Astrocyte (in vitro differentiated cells and primary cell): Measurements from ENCODE around the gene C19orf44. TPM values are rescaled to one million over a fixed set of nuclear protein-coding genes. Genes with fewer than 3 reads are reported as not detected.

Experiments used
- DNase-seq: peaks from one replicate; pipeline ENCODE4 v3.0.0-alpha.2; 2010; ENCODE audit warnings: low read depth
- FAIRE-seq: peaks from 2 replicates; lab custom pipeline; 2011; peaks lifted over from hg19 to GRCh38; lab: Jason Lieb, UNC
- H2AFZ ChIP-seq: 2 replicates; pipeline ENCODE4 v1.6.0; 2012; ENCODE audit warnings: low read depth, low read length, inconsistent platforms
- H3K27ac ChIP-seq: 2 replicates; pipeline ENCODE4 v1.5.1; 2011; ENCODE audit warnings: low read depth, low read length, inconsistent platforms
- H3K27me3 ChIP-seq: 2 replicates; pipeline ENCODE4 v1.6.0; 2011; ENCODE audit warnings: low read length, inconsistent platforms; ENCODE audit not compliant: insufficient read depth
- H3K36me3 ChIP-seq: 2 replicates; pipeline ENCODE4 v1.5.1; 2011; ENCODE audit warnings: low read length, inconsistent platforms; ENCODE audit not compliant: insufficient read depth
- H3K4me1 ChIP-seq: 2 replicates; pipeline ENCODE4 v1.5.1; 2011; ENCODE audit warnings: low read length, inconsistent platforms; ENCODE audit not compliant: insufficient read depth
- H3K4me2 ChIP-seq: 2 replicates; pipeline ENCODE4 v1.6.0; 2012; ENCODE audit warnings: low read length, inconsistent platforms
- H3K4me3 ChIP-seq: 2 replicates; pipeline ENCODE4 v1.5.1; 2011; ENCODE audit warnings: low read depth, mild to moderate bottlenecking, low read length, inconsistent platforms; ENCODE audit not compliant: insufficient read depth
- H3K79me2 ChIP-seq: 2 replicates; pipeline ENCODE4 v1.6.0; 2012; ENCODE audit warnings: mild to moderate bottlenecking, low read length, inconsistent platforms; ENCODE audit not compliant: insufficient read depth
- H3K9ac ChIP-seq: 2 replicates; pipeline ENCODE4 v1.6.0; 2012; ENCODE audit warnings: mild to moderate bottlenecking, low read length, inconsistent platforms
- H3K9me3 ChIP-seq: 2 replicates; pipeline ENCODE4 v1.5.1; 2012; ENCODE audit warnings: low read depth, mild to moderate bottlenecking, low read length, inconsistent platforms; ENCODE audit not compliant: insufficient read depth
- H4K20me1 ChIP-seq: 2 replicates; pipeline ENCODE4 v1.6.0; 2012; ENCODE audit warnings: low read length, inconsistent platforms; ENCODE audit not compliant: insufficient read depth
- H3K27ac Mint-ChIP-seq: one replicate; pipeline ENCODE4 v1.8.0; 2021; ENCODE audit warnings: mild to moderate bottlenecking, mixed read lengths; ENCODE audit not compliant: unreplicated experiment
- H3K27me3 Mint-ChIP-seq: one replicate; pipeline ENCODE4 v1.8.0; 2021; ENCODE audit warnings: low read depth, mixed read lengths; ENCODE audit not compliant: unreplicated experiment
- H3K36me3 Mint-ChIP-seq: one replicate; pipeline ENCODE4 v1.8.0; 2021; ENCODE audit warnings: low read depth, mixed read lengths; ENCODE audit not compliant: unreplicated experiment
- H3K4me1 Mint-ChIP-seq: one replicate; pipeline ENCODE4 v1.8.0; 2021; ENCODE audit warnings: low read depth, mixed read lengths; ENCODE audit not compliant: unreplicated experiment
- H3K4me3 Mint-ChIP-seq: one replicate; pipeline ENCODE4 v1.8.0; 2021; ENCODE audit warnings: mild to moderate bottlenecking, moderate library complexity, mixed read lengths; ENCODE audit not compliant: unreplicated experiment
- H3K9me3 Mint-ChIP-seq: one replicate; pipeline ENCODE4 v1.8.0; 2021; ENCODE audit warnings: mild to moderate bottlenecking, mixed read lengths; ENCODE audit not compliant: unreplicated experiment
- EZH2 ChIP-seq: IDR thresholded peaks from 2 replicates; pipeline ENCODE4 v1.6.1; 2012; ENCODE audit warnings: mild to moderate bottlenecking, low read length, inconsistent platforms; ENCODE audit not compliant: insufficient read depth
- total RNA-seq: library from RNA; stranded (reverse); gene quantifications from 2 replicates; pipeline ENCODE4 v1.2.1, GENCODE V29; 2021
- TF ChIP-seq, protein P1 (sequence below): IDR thresholded peaks from 2 replicates; pipeline ENCODE4 v1.5.1; 2011; ENCODE audit warnings: low read depth, mild to moderate bottlenecking, inconsistent platforms, low read length, moderate library complexity; ENCODE audit not compliant: insufficient read depth

C19orf44 gene
- total RNA-seq, 1 donor from 2014 or later = 5.0 TPM

DNA sequence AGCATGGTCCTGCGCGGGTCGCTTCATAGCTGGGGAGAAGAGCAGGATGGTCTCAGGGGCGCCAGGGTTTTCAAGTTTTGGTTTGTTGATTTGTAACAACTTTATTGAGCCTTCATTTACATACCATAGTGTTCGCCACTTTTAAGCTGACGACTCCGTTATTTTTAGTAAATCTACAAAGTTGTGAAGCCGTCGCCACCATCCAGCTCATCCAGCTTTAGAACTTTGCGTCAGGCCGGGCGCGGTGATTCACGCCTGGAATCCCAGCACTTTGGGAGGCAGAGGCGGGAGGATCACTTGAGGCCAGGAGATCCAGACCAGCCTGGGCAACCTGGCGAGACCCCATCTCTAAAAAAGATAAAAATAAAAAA, 404 bp downstream of the C19orf44 start:
- H3K27me3 Mint-ChIP-seq = no peaks in the 10 kb centered on the region
- peak overlapping the region; percentile 83 for H3K27ac ChIP-seq
- TF ChIP-seq, protein P1, sequence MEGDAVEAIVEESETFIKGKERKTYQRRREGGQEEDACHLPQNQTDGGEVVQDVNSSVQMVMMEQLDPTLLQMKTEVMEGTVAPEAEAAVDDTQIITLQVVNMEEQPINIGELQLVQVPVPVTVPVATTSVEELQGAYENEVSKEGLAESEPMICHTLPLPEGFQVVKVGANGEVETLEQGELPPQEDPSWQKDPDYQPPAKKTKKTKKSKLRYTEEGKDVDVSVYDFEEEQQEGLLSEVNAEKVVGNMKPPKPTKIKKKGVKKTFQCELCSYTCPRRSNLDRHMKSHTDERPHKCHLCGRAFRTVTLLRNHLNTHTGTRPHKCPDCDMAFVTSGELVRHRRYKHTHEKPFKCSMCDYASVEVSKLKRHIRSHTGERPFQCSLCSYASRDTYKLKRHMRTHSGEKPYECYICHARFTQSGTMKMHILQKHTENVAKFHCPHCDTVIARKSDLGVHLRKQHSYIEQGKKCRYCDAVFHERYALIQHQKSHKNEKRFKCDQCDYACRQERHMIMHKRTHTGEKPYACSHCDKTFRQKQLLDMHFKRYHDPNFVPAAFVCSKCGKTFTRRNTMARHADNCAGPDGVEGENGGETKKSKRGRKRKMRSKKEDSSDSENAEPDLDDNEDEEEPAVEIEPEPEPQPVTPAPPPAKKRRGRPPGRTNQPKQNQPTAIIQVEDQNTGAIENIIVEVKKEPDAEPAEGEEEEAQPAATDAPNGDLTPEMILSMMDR = no peak
- TF ChIP-seq EZH2 = no peak

DNA sequence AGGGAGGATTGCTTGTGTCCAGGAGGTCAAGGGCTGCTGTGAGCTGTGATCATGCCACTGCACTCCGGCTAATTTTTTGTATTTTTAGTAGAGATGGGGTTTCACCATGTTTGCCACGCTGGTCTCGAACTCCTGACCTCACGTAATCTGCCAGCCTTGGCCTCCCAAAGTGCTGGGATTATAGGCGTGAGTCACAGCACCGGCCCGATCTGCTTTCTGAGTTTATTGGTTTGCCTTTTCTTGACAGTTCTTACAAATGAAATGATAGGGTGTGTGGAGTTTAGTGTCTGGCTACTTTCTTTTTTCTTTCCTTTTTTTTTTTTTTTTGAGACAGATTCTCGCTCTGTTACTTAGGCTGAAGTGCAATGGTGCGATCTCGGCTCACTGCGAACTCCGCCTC, 848 bp downstream of the C19orf44 start:
- peak overlapping the region; percentile 91 for H3K4me2 ChIP-seq
- H3K27ac Mint-ChIP-seq = no peak overlapping the region
- H4K20me1 ChIP-seq = no peaks in the 10 kb centered on the region
- peak overlapping the region; percentile 83 for H3K27ac ChIP-seq
- no peaks in the 10 kb centered on the region for H3K36me3 Mint-ChIP-seq
- H3K79me2 ChIP-seq = peaks cover 19% of the 10 kb centered on the region
- no peaks in the 10 kb centered on the region for H3K9me3 Mint-ChIP-seq
- H3K4me3 Mint-ChIP-seq = peak overlapping the region; percentile 96
- H3K4me1 Mint-ChIP-seq = no peaks in the 10 kb centered on the region
- no peak for FAIRE-seq
- peak overlapping the region; percentile 76 for H3K4me3 ChIP-seq
- no peak for DNase-seq
- H3K27me3 Mint-ChIP-seq = no peaks in the 10 kb centered on the region
- TF ChIP-seq EZH2 = no peak
- TF ChIP-seq, protein P1 = no peak
- H3K9ac ChIP-seq = peak overlapping the region; percentile 86
- H3K27me3 ChIP-seq = no peaks in the 10 kb centered on the region
- H2AFZ ChIP-seq = peak overlapping the region; percentile 87
- peaks cover 3% of the 10 kb centered on the region for H3K36me3 ChIP-seq
- peaks cover 11% of the 10 kb centered on the region for H3K4me1 ChIP-seq
- no peaks in the 10 kb centered on the region for H3K9me3 ChIP-seq

More for the DNA sequence above, 404 bp downstream of the C19orf44 start:
- Mint-ChIP-seq H3K27ac (peak overlapping the region; percentile 92), H3K9me3 (no peaks in the 10 kb centered on the region), H3K4me1 (no peaks in the 10 kb centered on the region), H3K36me3 (no peaks in the 10 kb centered on the region), H3K4me3 (peak overlapping the region; percentile 96)
- Histone ChIP-seq H3K9me3 (no peaks in the 10 kb centered on the region), H3K9ac (peak overlapping the region; percentile 86), H3K4me2 (peak overlapping the region; percentile 91), H2AFZ (peak overlapping the region; percentile 87), H3K4me3 (peak overlapping the region; percentile 76), H3K79me2 (peaks cover 19% of the 10 kb centered on the region), H3K4me1 (peaks cover 11% of the 10 kb centered on the region), H3K36me3 (peaks cover 3% of the 10 kb centered on the region), H4K20me1 (no peaks in the 10 kb centered on the region), H3K27me3 (no peaks in the 10 kb centered on the region)
- FAIRE-seq (no peak), DNase-seq (peak; percentile 56)

DNA sequence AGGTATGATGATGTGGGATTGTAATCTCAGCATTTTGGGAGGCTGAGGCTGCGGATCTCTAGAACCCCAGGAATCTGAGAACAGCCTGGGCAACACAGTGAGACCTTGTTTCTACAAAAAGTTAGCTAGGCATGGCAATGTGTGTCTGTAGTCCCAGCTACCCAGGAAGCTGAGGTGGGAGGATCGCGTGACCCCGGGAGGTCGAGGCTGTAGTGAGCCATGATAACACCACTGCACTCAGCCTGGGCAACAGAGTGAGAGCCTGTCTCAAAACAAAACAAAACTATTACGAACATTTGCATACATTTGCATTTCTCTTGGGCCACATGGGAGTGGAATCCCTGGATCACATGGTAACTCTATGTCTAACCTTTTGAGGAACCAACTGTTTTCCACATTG, 1.6 kb downstream of the C19orf44 start:
- H3K36me3 ChIP-seq = peaks cover 3% of the 10 kb centered on the region
- H2AFZ ChIP-seq = no peak overlapping the region
- peaks cover 19% of the 10 kb centered on the region for H3K79me2 ChIP-seq
- peak overlapping the region; percentile 96 for H3K4me3 Mint-ChIP-seq
- no peak for FAIRE-seq
- H3K4me1 Mint-ChIP-seq = no peaks in the 10 kb centered on the region
- H3K9me3 ChIP-seq = no peaks in the 10 kb centered on the region
- TF ChIP-seq EZH2 = no peak
- TF ChIP-seq, protein P1 = no peak
- H3K4me2 ChIP-seq = no peak overlapping the region
- H3K4me3 ChIP-seq = no peak overlapping the region
- no peaks in the 10 kb centered on the region for H3K27me3 ChIP-seq
- H3K27me3 Mint-ChIP-seq = no peaks in the 10 kb centered on the region
- no peak overlapping the region for H3K27ac ChIP-seq
- H3K9ac ChIP-seq = no peak overlapping the region
- H3K27ac Mint-ChIP-seq = no peak overlapping the region
- H3K36me3 Mint-ChIP-seq = peaks cover under 1% of the 10 kb centered on the region
- no peaks in the 10 kb centered on the region for H3K9me3 Mint-ChIP-seq
- H4K20me1 ChIP-seq = no peaks in the 10 kb centered on the region
- peaks cover 11% of the 10 kb centered on the region for H3K4me1 ChIP-seq
- DNase-seq = no peak
